ENCODE measurements around the gene LRRC8A. TPM values are rescaled to one million over a fixed set of nuclear protein-coding genes. Genes with fewer than 3 reads are reported as not detected.

The LRRC8A gene
- polyA plus RNA-seq, 1 of the 3 experiments (the other 2 are of a cell fraction) = 30.4 TPM

DNA sequence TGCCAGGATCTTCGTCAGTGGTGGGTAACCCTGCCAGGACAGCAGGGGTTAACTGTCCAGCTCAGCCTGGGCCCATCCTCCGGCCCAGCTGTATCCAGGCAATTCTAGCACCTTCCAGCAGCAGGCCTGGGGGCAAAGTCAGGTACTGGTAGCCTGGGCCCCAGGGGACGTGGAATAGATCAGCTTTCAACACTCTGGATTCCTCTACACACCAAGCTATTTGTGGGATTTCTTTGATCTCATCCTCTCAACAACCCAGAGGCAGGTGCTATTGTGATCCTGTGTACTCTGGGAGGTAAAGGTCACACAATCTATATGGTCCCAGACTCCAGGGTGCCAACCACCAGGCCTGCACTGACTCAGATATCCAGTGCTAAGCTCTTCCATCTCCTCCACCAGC is 43.6 kb upstream of the LRRC8A start:
- Histone ChIP-seq H3K4me1 (ENCODE audit: control insufficient read depth in 1 of 2, insufficient read depth in 2 of 2, low read depth in 1 of 2, low read length in 1 of 2) (no peaks in the 10 kb centered on the region), H2AFZ (ENCODE audit: low read depth) (no peak overlapping the region), H4K20me1 (ENCODE audit: insufficient read depth) (no peaks in the 10 kb centered on the region), H3K9me3 (no peaks in the 10 kb centered on the region), H3K9ac (no peak overlapping the region), H3K27ac (ENCODE audit: low read depth in 2 of 2, low read length in 1 of 2) (no peak overlapping the region), H3K27me3 (ENCODE audit: insufficient read depth) (no peaks in the 10 kb centered on the region), H3K9me2 (no peaks in the 10 kb centered on the region), H3F3A (replicated peaks; ENCODE audit: insufficient read depth) (no peaks in the 10 kb centered on the region), H3K4me3 (ENCODE audit: low read depth in 2 of 2, low read length in 1 of 2) (no peak overlapping the region), H3K4me2 (no peak overlapping the region), H3K36me3 (replicated peaks in 1 of 2; ENCODE audit: control insufficient read depth in 1 of 2, insufficient read depth in 2 of 2, low read length in 1 of 2) (no peaks in the 10 kb centered on the region), H3K79me2 (ENCODE audit: insufficient read depth) (no peaks in the 10 kb centered on the region)
- CTCF ChIA-PET = interaction anchor here (1.0 to 3.0 kb wide), 2 partner anchors 14 to 26 kb away, joined by 3 to 8 read pairs; no protein-coding TSS in a partner anchor
- DNase-seq = no peak
- WGBS (ENCODE audit: low lambda C conversion rate) = no CpG with 5 or more reads among the region's 3 CpGs
- TF ChIP-seq, protein P1, sequence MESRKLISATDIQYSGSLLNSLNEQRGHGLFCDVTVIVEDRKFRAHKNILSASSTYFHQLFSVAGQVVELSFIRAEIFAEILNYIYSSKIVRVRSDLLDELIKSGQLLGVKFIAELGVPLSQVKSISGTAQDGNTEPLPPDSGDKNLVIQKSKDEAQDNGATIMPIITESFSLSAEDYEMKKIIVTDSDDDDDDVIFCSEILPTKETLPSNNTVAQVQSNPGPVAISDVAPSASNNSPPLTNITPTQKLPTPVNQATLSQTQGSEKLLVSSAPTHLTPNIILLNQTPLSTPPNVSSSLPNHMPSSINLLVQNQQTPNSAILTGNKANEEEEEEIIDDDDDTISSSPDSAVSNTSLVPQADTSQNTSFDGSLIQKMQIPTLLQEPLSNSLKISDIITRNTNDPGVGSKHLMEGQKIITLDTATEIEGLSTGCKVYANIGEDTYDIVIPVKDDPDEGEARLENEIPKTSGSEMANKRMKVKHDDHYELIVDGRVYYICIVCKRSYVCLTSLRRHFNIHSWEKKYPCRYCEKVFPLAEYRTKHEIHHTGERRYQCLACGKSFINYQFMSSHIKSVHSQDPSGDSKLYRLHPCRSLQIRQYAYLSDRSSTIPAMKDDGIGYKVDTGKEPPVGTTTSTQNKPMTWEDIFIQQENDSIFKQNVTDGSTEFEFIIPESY (IDR thresholded peaks at IDR 0.05; ENCODE audit: borderline replicate concordance, low read depth) = no peak
- TF ChIP-seq, protein P2, sequence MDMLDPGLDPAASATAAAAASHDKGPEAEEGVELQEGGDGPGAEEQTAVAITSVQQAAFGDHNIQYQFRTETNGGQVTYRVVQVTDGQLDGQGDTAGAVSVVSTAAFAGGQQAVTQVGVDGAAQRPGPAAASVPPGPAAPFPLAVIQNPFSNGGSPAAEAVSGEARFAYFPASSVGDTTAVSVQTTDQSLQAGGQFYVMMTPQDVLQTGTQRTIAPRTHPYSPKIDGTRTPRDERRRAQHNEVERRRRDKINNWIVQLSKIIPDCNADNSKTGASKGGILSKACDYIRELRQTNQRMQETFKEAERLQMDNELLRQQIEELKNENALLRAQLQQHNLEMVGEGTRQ (IDR thresholded peaks at IDR 0.05; ENCODE audit: borderline replicate concordance, low read depth, low read length) = no peak
- TF ChIP-seq SMC3 (IDR thresholded peaks at IDR 0.05; ENCODE audit: low read depth, low read length) = no peak
- TF ChIP-seq RAD21 (IDR thresholded peaks at IDR 0.05; ENCODE audit: low read length) = no peak
- no peak for TF ChIP-seq RXRA (IDR thresholded peaks at IDR 0.05; ENCODE audit: borderline replicate concordance, low read depth)
- TF ChIP-seq RFX5 (IDR thresholded peaks at IDR 0.05; ENCODE audit: low read length) = no peak
- TF ChIP-seq, protein P3, sequence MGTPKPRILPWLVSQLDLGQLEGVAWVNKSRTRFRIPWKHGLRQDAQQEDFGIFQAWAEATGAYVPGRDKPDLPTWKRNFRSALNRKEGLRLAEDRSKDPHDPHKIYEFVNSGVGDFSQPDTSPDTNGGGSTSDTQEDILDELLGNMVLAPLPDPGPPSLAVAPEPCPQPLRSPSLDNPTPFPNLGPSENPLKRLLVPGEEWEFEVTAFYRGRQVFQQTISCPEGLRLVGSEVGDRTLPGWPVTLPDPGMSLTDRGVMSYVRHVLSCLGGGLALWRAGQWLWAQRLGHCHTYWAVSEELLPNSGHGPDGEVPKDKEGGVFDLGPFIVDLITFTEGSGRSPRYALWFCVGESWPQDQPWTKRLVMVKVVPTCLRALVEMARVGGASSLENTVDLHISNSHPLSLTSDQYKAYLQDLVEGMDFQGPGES (IDR thresholded peaks at IDR 0.05; ENCODE audit: low read depth, low read length) = no peak
- TF ChIP-seq TCF12 (IDR thresholded peaks at IDR 0.05) = no peak
- no peak for TF ChIP-seq EZH2phosphoT487 (IDR thresholded peaks at IDR 0.05; ENCODE audit: borderline replicate concordance, low read depth)
- no peak for TF ChIP-seq POLR2AphosphoS5 (IDR thresholded peaks at IDR 0.05; ENCODE audit: low read depth, low read length)
- no peak for TF ChIP-seq JUND (IDR thresholded peaks at IDR 0.05)
- TF ChIP-seq NRF1 (IDR thresholded peaks at IDR 0.05; ENCODE audit: low read depth, low read length) = no peak
- TF ChIP-seq, protein P4, sequence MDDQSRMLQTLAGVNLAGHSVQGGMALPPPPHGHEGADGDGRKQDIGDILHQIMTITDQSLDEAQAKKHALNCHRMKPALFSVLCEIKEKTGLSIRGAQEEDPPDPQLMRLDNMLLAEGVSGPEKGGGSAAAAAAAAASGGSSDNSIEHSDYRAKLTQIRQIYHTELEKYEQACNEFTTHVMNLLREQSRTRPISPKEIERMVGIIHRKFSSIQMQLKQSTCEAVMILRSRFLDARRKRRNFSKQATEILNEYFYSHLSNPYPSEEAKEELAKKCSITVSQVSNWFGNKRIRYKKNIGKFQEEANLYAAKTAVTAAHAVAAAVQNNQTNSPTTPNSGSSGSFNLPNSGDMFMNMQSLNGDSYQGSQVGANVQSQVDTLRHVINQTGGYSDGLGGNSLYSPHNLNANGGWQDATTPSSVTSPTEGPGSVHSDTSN (IDR thresholded peaks at IDR 0.05) = no peak
- no peak for TF ChIP-seq FOXJ3 (CRISPR knock-in tag; IDR thresholded peaks at IDR 0.05)
- TF ChIP-seq FOSL2 (IDR thresholded peaks at IDR 0.05; ENCODE audit: borderline replicate concordance, low read depth) = no peak
- no peak for TF ChIP-seq TEAD4 (IDR thresholded peaks at IDR 0.05; ENCODE audit: borderline replicate concordance, insufficient read depth)
- TF ChIP-seq CHD2 (IDR thresholded peaks at IDR 0.05; ENCODE audit: low read length, partially characterized antibody) = no peak
- POLR2A ChIA-PET = interaction anchor here (0.9 kb wide), 1 partner anchor 9 kb away, joined by 3 read pairs; the partner anchor contains the start of gene SPOUT1
